VCaP (cell line): Measurements from ENCODE around the gene GPR34.
A peak's percentile ranks its signal among the peaks of the same experiment; 100 is the strongest.

ENCODE experiments used
- H3K27ac ChIP-seq: fragments of 450-650 bp; 2 replicates; pipeline ENCODE4 v1.5.1; 2017
- CTCF ChIP-seq: fragments of 450-650 bp; conservative IDR thresholded peaks from 2 replicates; pipeline ENCODE4 v1.5.1; 2017; ENCODE audit warnings: mild to moderate bottlenecking, moderate library complexity

GPR34 gene

GRCh38 chrX:41722816-41723618 is 34.2 kb downstream of the GPR34 start:
- no peak overlapping the region for H3K27ac ChIP-seq

GRCh38 chrX:41723826-41724225 is 35.1 kb downstream of the GPR34 start, which contains the start of gene GPR82:
Gene GPR82, plus strand, starts transcription at chrX:41724181. Its CDS starts 2,846 bp downstream, at chrX:41727027.
- no peak for TF ChIP-seq CTCF
- no peak within 1 kb of the TSS for H3K27ac ChIP-seq

More at GRCh38 chrX:41722816-41723618, 34.2 kb downstream of the GPR34 start:
- no peak for TF ChIP-seq CTCF

GRCh38 chrX:41728125-41728524 is 39.4 kb downstream of the GPR34 start:
- TF ChIP-seq CTCF = no peak
- no peak overlapping the region for H3K27ac ChIP-seq

GRCh38 chrX:41730081-41730480 is 41.3 kb downstream of the GPR34 start:
- H3K27ac ChIP-seq = no peak overlapping the region
- TF ChIP-seq CTCF = no peak

GRCh38 chrX:41732260-41732659 is 43.5 kb downstream of the GPR34 start:
- no peak overlapping the region for H3K27ac ChIP-seq
- TF ChIP-seq CTCF = no peak

GRCh38 chrX:41733939-41734338 is 45.2 kb downstream of the GPR34 start:
- no peak for TF ChIP-seq CTCF
- no peak overlapping the region for H3K27ac ChIP-seq

GRCh38 chrX:41734530-41734929 is 45.8 kb downstream of the GPR34 start:
- peak; percentile 76 for TF ChIP-seq CTCF
- H3K27ac ChIP-seq = no peak overlapping the region
